Right hindlimb (tissue), 1 donor: Measurements from ENCODE around the gene SCN3B.

Source experiments
- DNase-seq: peaks from one replicate; pipeline ENCODE4 v3.0.0-alpha.2; 2018

Gene SCN3B

DNA sequence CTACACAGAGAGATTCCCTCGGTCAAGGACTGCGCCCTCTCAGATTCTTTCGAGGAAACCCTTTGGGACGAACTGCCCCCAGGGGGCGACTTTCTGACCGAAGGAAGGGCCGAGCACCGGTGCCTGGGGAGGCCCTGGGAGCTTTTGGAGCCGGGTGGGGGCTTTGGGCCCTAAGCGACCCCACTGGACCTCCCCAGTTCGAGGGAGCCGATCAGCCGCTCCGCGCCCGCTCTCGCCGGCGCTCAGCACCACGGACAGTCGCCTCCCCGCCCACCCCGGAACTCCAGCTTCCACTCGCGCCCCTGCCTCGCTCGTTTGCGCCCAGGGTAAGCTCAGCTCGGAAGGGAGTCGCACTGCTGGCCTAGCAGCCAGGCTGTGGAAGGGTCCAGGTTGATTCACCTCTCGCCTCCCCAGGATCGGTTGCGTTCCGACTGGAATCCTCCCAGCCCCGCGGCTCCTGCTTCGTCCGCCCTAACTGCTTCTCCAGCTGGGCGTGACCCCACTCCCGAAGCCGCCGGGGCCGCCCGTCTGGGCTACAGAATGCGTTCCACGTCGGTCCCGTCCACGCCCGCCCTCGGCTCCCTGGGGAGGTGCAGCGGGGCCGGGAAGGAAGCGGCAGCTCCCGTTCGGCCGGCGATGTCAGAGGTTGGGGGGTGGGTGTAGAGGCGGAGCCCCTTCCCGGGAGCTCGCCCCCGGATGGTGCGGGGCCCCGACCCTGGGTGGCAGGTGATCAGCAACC is 428 bp downstream of the SCN3B start:
- peak; percentile 68 for DNase-seq

DNA sequence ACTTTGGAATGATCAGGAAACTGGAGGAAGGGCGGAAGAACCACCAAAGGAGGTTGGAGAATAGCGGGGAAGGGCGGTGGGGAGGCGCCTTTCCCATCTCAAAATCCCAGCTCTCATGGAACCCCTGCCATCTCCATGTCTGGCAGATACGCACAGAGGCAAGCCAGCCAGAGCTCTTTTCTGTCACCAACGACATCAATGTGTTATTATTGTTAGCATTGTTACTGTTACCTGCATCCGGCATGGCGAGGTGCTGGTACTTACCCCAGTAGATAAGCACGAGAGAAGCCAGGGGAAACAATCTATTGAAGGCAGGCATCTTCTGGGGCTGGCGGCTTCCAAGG is 969 bp downstream of the SCN3B start:
- no peak for DNase-seq

DNA sequence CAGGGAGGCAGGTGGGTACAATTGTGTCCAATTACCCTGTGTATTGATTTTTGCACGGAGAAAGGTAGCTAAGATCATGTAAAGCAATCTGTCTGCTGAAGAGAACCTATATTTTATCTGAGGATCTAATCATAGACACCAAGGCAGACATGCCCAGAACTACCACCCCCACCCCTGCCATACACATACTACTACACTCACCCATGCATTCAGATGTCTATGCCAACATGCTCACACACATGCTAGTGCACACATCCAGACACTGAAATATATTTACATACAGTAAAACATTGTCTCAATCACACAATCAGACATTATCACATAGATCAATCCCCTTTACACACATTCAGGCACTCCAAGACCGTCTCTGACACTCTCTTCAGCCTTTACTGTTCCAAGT is 1.8 kb downstream of the SCN3B start:
- DNase-seq, result no peak

GRCh38 chr11:123650901-123651300 is 3.5 kb downstream of the SCN3B start:
- DNase-seq, result no peak

DNA sequence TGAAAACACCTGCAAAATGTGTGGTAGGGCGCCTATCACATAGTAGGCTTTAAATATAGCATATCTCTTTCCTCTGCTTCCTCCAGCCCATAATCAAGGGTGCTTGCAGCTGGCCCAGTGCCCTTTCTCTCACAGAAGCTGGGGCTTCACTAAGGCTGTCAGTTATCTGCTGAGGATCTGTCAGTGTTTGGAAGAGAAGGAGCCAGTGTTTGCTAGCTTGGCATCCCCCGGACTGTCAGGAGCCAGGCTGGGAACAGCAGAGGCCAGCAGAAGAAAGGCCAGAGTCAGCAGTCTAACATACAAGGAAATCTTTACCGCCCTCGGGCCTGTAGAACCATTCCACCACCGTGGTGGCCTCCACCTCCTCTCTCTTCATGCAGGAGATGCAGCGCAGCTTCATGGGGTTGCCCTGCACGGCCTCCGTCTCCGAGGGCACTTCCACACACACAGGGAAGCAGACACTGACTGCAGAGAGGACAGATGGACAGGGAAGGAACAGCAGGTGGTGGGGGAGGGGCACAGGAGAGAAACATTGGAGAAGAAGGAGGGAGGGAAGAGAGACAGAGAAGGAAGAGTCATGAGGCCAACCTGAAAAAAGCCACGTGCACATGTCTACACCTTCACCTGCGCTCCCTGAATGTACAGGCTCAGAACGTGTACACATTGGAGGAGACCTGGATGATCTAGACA is 9.0 kb downstream of the SCN3B start:
- DNase-seq, result no peak

DNA sequence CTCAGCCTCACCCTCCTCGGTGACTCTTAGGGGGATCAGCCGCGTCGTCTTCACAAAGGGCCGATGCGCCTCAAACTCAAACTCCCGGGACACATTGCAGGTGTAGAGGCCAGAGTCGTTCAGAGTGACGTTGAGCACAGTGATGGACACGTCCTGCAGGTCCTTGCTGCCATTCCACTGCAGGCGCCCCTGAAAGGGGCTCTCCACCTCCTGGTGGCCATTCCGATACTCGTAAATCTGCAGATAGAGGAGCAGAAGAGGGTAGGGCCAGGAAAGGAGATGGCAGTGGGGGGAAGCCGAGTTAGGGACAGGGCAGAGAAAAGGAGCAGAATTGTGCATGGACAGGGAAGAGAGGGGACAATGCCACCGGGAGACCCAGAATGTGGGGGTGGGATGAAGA is 12.0 kb downstream of the SCN3B start:
- no peak for DNase-seq

DNA sequence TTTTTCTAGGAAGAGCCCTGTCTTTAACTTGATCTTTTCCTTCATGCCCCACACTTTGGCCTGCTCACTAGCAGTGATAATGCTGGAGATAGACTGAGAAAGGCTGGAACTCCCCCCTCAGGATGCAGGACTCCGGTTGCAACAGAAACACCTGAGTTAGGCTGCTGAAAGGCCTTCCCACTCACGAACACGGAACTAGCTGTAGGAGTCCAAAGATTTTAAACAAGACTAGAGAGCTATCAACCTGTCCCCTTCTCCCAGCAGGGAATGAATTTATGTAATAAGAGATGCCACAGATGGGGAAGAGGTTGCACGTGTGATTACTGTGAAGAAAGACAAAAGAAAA is 13.0 kb downstream of the SCN3B start:
- DNase-seq, result no peak

GRCh38 chr11:123640677-123641494 is 13.5 kb downstream of the SCN3B start:
- DNase-seq, result peak; percentile 37

- no peak for DNase-seq
These were observed 14.4 kb downstream of the SCN3B start for GRCh38 chr11:123640029-123640428.

DNA sequence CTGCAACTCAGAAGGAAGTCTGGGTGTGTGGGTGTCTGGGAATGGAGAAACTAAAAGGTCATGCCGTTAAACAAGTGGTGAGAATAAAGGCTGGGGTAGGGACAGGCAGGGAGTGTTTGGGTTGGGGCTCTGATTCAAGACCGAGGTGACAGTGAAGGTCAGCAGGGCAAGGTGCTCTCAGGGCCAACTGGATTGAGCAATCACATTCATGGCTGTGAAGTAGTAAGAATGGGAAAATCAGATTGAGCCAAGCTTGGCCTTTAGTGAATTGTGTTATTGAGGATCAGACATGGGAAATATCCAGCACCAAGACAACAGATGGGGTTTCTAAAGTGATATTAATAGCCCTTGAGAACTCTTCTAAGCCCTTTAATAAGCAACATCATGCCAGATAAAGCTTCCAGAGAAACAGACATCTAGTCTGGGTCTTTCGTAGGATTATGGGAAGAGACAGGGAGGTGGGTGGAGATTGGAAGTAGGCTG is 24.3 kb downstream of the SCN3B start:
- no peak for DNase-seq

DNA sequence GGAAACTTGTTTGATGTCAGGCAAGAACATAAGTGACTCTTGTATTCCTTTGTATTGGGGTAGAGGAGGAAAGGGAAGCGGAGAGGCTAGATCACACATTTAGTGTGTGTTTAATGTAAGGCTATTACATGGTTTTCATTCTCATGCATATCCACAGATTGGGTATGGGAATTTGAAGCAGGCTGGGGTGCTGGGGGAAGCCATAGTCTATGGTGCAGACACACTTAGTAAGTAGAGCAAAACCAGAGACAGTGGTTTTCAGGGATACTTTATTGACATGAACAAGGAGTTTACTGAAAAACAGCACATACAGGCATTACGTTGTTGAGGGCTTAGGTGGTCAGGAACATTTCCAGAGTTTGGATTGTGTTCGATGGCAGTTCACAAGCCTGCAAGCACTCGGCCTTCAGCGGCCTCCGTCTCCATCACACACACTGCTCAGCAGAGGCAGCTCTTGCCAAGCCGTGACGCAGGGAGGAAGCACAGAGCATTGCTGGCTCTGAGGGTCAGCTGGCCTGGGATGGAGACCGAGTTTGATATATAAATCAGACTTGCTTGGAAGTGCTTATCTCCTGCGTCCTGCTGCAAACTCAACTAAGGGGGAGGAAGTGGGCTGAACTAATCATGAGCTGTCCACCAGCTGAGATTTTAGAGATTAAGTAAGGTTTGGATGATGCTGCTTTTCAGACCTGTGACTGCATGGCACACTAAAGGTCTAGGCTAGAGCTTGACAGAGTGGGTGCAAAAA is 25.3 kb downstream of the SCN3B start:
- peak; percentile 51 for DNase-seq

GRCh38 chr11:123624974-123625373 is 29.4 kb downstream of the SCN3B start:
- no peak for DNase-seq

- no peak for DNase-seq
These were observed 31.8 kb downstream of the SCN3B start for GRCh38 chr11:123622576-123622975.

DNA sequence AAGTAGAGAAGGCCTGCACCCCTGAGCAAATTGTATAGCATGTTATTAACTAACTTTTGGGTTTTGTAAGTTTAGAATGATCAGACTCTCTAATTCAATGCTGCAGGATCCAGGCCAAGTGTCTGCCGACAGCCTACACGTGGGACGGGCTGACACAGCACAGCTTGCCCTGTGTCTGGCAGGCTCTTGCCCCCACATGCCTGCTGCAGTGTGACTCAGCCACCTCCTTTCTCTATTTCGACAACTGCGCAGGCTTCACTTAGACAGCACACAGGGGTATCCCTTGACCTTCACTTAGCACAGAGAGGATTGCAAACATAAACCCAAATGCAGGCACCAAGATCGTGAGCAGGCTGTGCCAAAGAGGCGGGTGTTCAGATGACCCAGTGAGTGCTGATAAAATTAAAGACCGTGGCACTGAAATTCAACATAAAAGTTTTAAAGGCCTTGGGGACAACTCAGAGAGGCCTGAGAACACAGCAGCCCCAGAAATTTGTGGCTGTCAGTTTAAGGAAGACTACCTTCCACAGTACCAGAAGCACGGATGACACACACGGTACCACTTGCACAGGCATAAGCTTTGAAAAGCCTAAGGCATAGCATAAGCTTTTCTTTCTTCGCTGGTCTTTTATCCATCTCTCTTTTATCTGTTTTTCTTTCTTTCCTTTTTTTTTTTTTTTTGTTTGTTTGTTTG is 37.8 kb downstream of the SCN3B start:
- no peak for DNase-seq

DNA sequence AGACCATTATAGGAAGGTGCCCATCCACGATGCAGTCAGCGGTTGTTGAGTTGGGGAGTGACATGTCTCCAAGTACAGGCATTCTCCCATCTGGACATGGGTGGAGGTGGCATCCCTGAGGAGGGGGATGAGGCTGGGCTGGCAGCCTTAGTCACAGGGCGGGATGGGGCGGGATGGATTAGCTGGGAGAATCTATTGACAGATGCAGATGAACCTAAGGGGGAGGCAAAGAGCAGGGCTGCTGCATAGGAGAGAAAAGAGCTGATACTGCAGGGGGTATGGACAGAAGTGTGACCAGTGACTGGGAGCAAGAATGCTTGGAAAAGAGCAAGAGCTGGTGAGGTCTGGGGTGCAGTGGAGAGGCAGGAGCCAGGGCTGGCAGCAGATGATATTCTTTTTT is 42.7 kb downstream of the SCN3B start:
- DNase-seq, result no peak

GRCh38 chr11:123608945-123609344 is 45.5 kb downstream of the SCN3B start:
- DNase-seq, result no peak

GRCh38 chr11:123608371-123608770 is 46.1 kb downstream of the SCN3B start:
- no peak for DNase-seq

GRCh38 chr11:123607781-123608180 is 46.6 kb downstream of the SCN3B start:
- DNase-seq, result no peak

DNA sequence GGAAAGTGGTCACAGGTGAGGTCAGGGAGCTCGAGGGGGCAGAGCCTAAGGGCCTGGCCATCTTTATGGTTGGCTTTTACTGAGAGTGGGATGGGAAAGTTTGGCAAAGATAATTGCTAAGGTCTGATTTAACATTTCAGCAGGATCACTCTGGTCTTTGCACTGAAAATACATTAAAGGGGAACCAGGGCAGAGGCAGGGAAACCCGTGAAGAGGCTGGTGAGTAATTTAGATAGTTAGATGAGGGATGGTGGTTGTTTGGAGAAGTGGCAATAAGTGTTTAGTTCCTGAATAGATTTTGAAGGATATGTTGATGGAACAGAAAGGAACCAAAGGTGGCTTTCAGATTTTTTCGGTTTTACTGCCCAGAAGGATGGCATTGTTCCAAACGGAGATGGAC is 50.8 kb downstream of the SCN3B start:
- no peak for DNase-seq

- no peak for DNase-seq
These were observed 52.7 kb downstream of the SCN3B start for GRCh38 chr11:123601743-123602142.

- no peak for DNase-seq
These were observed 53.3 kb downstream of the SCN3B start for GRCh38 chr11:123601136-123601535.

DNA sequence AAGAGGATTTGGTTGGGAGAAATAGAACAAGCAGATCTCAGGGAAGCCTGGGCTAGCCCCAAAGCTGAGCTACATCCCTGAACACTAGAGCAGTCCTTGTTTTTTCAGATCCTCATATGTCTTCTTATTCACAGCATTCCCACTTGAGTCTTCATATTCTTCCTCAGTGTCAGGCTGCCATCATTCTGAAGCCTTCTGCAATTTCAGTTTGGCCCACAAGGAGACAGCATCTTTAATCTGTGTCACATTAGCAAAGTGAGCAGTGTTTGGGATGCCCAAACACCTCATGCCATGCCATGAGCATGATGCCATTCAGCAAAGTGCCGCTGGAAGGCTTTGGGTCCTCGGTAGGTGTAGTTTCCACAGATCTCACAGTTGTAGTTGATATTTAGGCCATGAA is 56.6 kb downstream of the SCN3B start:
- DNase-seq, result no peak

DNA sequence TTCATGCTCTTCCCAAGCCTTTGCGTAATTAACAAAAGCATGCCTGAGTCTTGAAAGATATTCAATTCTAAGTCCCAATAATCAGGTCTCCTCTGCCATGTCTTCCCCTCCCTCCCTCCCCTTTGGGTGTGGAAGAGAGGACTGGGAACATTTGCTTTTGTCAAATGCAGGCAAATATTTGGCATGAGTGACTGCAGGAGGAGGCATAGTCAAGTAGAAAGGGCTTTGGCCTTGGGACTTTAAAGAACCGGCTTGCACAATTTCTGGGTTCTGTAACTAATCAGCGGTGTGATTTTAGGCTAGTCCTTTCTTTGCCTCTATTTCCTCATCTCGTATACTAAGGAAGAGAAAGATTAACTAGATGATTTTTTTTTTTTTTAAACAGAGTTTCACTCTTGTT is 59.5 kb downstream of the SCN3B start:
- no peak for DNase-seq
